ENCODE data around the gene RAB40C. TPM values are rescaled to one million over a fixed set of nuclear protein-coding genes. Genes with fewer than 3 reads are reported as not detected.

The RAB40C gene
- total RNA-seq, 1 donor from 2014 or later, result 17.6 TPM

GRCh38 chr16:643050-643368, 53.1 kb downstream of the RAB40C start:
- intact Hi-C loops (cut with micrococcal nuclease), result loop anchor here (5.0 kb wide), 1 partner anchor 1299 kb away; the partner anchor contains the start of gene MSRB1

GRCh38 chr16:644556-644955, 54.7 kb downstream of the RAB40C start:
- intact Hi-C loops (cut with micrococcal nuclease), result loop anchor here (5.0 kb wide), 1 partner anchor 1298 kb away; the partner anchor contains the start of gene MSRB1

- intact Hi-C loops (cut with micrococcal nuclease), result no loop called here
Observed at GRCh38 chr16:645852-646678, 56.2 kb downstream of the RAB40C start.

GRCh38 chr16:646679-647172, 56.9 kb downstream of the RAB40C start:
- intact Hi-C loops (cut with micrococcal nuclease), result no loop called here

- intact Hi-C loops (cut with micrococcal nuclease), result no loop called here
Observed at GRCh38 chr16:647173-647902, 57.5 kb downstream of the RAB40C start.

GRCh38 chr16:648071-648780, 58.4 kb downstream of the RAB40C start:
- intact Hi-C loops (cut with micrococcal nuclease), result no loop called here

GRCh38 chr16:648781-649589, 59.1 kb downstream of the RAB40C start, which contains the start of gene WDR90:
TSS of gene WDR90 (plus strand) at chr16:649365. CDS start at chr16:649417, 52 bp downstream.
- intact Hi-C loops (cut with micrococcal nuclease), result loop anchor here (1.0 kb wide), 5 partner anchors 8 to 35 kb away; partner anchors contain the start of genes JMJD8, MCRIP2, METTL26 and RHOT2

- intact Hi-C loops (cut with micrococcal nuclease), result loop anchor here (1.0 kb wide), 5 partner anchors 8 to 35 kb away; partner anchors contain the start of genes JMJD8, MCRIP2, METTL26 and RHOT2
Observed at GRCh38 chr16:649631-650030, 59.8 kb downstream of the RAB40C start.

GRCh38 chr16:651844-652243, 62.0 kb downstream of the RAB40C start:
- intact Hi-C loops (cut with micrococcal nuclease), result no loop called here

- intact Hi-C loops (cut with micrococcal nuclease), result no loop called here
Observed at GRCh38 chr16:652454-653305, 62.8 kb downstream of the RAB40C start.

- intact Hi-C loops (cut with micrococcal nuclease), result no loop called here
Observed at GRCh38 chr16:654034-654433, 64.2 kb downstream of the RAB40C start.

- intact Hi-C loops (cut with micrococcal nuclease), result no loop called here
Observed at GRCh38 chr16:657487-657886, 67.6 kb downstream of the RAB40C start.

GRCh38 chr16:658679-659571, 69.1 kb downstream of the RAB40C start:
- intact Hi-C loops (cut with micrococcal nuclease), result no loop called here

GRCh38 chr16:659618-660017, 69.8 kb downstream of the RAB40C start:
- intact Hi-C loops (cut with micrococcal nuclease), result loop anchor here (1.0 to 10.0 kb wide), 4 partner anchors 20 to 275 kb away; partner anchors contain the start of gene PGAP6

- intact Hi-C loops (cut with micrococcal nuclease), result loop anchor here (1.0 to 10.0 kb wide), 4 partner anchors 19 to 275 kb away; partner anchors contain the start of gene PGAP6
Observed at GRCh38 chr16:660132-660458, 70.2 kb downstream of the RAB40C start.

- intact Hi-C loops (cut with micrococcal nuclease), result loop anchor here (1.0 to 10.0 kb wide), 4 partner anchors 19 to 276 kb away; partner anchors contain the start of gene PGAP6
Observed at GRCh38 chr16:660459-661183, 70.8 kb downstream of the RAB40C start.

- intact Hi-C loops (cut with micrococcal nuclease), result loop anchor here (2.0 to 10.0 kb wide), 2 partner anchors 73 to 277 kb away; partner anchors contain the start of gene PGAP6
Observed at GRCh38 chr16:661184-661821, 71.4 kb downstream of the RAB40C start.
